Tibial nerve (tissue), 4 donors: Measurements from ENCODE around the gene ADCY4. TPM values are rescaled to one million over a fixed set of nuclear protein-coding genes. Genes with fewer than 3 reads are reported as not detected.

ENCODE experiments used
- DNase-seq, 2 donors: peaks; one replicate each; pipeline ENCODE4 v3.0.0-alpha.2; 2019; ENCODE audit warnings: low spot score in 2 of 2
- H3K27ac ChIP-seq, 4 donors: fragments of 200-600 bp; sonication (generic) in 3 of 4; one replicate each; pipeline ENCODE4 v1.5.1; 2017 to 2019; ENCODE audit warnings: mild to moderate bottlenecking in 1 of 4
- H3K27me3 ChIP-seq, 2 donors: fragments of 200-600 bp; sonication (generic) in 1 of 2; one replicate each; pipeline versions ENCODE4 v1.5.1 to v1.6.0; 2017 to 2019
- H3K36me3 ChIP-seq, 3 donors: fragments of 200-600 bp; sonication (generic); one replicate each; pipeline ENCODE4 v1.5.1; 2018 to 2019
- H3K4me1 ChIP-seq, 4 donors: fragments of 200-600 bp; sonication (generic) in 3 of 4; one replicate each; pipeline ENCODE4 v1.5.1; 2017 to 2019
- H3K4me3 ChIP-seq, 4 donors: fragments of 200-600 bp; sonication (generic) in 3 of 4; one replicate each; pipeline ENCODE4 v1.5.1; 2017 to 2019; ENCODE audit warnings: mild to moderate bottlenecking in 1 of 4, moderate library complexity in 1 of 4
- H3K9me3 ChIP-seq, 4 donors: fragments of 200-600 bp; sonication (generic) in 3 of 4; one replicate each; pipeline ENCODE4 v1.5.1; 2017 to 2019
- EP300 ChIP-seq, 2 donors: sonication (generic); formaldehyde crosslinking; IDR thresholded peaks; one replicate each; pipeline ENCODE4 v1.6.1; 2017; ENCODE audit warnings: antibody characterized with exemption in 2 of 2, mild to moderate bottlenecking in 1 of 2
- POLR2A ChIP-seq, 2 donors: fragments of 450-650 bp; IDR thresholded peaks; one replicate each; pipeline ENCODE4 v1.6.1; 2017; ENCODE audit warnings: antibody characterized with exemption in 2 of 2, mild to moderate bottlenecking in 2 of 2, moderate library complexity in 2 of 2
- WGBS, 2 donors: methylation state at CpG; one replicate each; pipeline ENCODE4 v1.1.5; 2018; 5-methylcytosine and 5-hydroxymethylcytosine counted together
- total RNA-seq, 4 donors: library from RNA; depleted of rRNA; stranded (reverse); fragments of >200 nt; gene quantifications; one replicate each; pipeline ENCODE4 v1.1.0, GENCODE V29; 2016
- TF ChIP-seq, protein P1 (sequence below), 5 experiments: fragments of 200-600 bp in 3 of 5; fragments of 450-650 bp in 2 of 5; sonication (generic) in 3 of 5; IDR thresholded peaks; one replicate each; pipeline ENCODE4 v1.5.1; 2016 to 2019; ENCODE audit warnings: antibody characterized with exemption in 5 of 5, mild to moderate bottlenecking in 3 of 5, moderate library complexity in 2 of 5

ADCY4 gene
- total RNA-seq, 4 donors from 2014 or later = 32.0 to 68.1 (median 53.2) TPM

DNA sequence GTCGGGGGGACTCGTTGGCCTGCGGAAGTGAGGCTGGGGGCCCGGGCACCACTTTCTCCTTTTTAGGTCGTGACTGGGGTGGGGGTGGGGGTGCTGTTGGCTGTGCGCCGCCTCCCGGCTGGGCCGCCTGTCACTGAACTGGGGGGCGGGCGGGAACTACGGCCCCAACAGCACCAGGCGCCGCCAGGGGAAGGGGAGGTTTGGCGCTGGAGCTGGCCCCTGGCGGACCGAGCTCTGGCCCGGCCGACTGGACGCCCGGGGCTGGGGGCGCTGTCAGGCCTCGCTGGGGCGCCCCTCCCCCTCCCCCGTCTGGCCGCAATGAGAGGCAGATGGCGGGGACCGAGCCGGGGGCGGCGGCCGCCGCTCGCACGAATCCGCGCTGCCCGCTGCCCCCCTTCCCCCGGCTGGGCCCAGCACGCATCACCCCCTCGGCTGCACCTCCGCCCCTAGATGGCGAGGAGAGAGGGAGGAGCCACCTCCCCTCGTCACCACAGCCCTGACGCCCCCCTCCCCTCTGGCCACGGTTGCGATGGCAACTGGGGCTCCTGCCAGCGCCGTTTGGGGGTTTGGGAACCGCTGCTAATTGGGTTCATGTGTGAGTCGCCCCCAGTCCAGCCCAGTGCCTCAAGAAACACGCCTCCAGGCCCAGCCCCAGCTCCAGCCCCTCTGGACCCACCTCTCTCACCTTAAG, 33.8 kb upstream of the ADCY4 start:
- H3K27me3 ChIP-seq = no peaks in the 10 kb centered on the region
- H3K36me3 ChIP-seq = peaks cover 0 to 23% (median 0%) of the 10 kb centered on the region in 3 donors
- peak; percentile 25 to 39 for DNase-seq
- no peaks in the 10 kb centered on the region for H3K9me3 ChIP-seq
- WGBS, 2 donors = 11 to 14% methylated on average over 10 to 22 of the region's 52 CpGs
- H3K4me3 ChIP-seq = peak overlapping the region; percentile 45 to 63 (median 52)
- TF ChIP-seq, protein P1, sequence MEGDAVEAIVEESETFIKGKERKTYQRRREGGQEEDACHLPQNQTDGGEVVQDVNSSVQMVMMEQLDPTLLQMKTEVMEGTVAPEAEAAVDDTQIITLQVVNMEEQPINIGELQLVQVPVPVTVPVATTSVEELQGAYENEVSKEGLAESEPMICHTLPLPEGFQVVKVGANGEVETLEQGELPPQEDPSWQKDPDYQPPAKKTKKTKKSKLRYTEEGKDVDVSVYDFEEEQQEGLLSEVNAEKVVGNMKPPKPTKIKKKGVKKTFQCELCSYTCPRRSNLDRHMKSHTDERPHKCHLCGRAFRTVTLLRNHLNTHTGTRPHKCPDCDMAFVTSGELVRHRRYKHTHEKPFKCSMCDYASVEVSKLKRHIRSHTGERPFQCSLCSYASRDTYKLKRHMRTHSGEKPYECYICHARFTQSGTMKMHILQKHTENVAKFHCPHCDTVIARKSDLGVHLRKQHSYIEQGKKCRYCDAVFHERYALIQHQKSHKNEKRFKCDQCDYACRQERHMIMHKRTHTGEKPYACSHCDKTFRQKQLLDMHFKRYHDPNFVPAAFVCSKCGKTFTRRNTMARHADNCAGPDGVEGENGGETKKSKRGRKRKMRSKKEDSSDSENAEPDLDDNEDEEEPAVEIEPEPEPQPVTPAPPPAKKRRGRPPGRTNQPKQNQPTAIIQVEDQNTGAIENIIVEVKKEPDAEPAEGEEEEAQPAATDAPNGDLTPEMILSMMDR (IDR thresholded peaks at IDR 0.05) = peak in 1 of 5 experiments; percentile 8
- TF ChIP-seq POLR2A (IDR thresholded peaks at IDR 0.05) (peak in 1 of 2 donors; percentile 45), EP300 (IDR thresholded peaks at IDR 0.05) (no peak)
- peak overlapping the region; percentile 86 to 94 (median 90) for H3K27ac ChIP-seq
- H3K4me1 ChIP-seq = peaks cover 0 to 51% (median 11%) of the 10 kb centered on the region in 4 donors

DNA sequence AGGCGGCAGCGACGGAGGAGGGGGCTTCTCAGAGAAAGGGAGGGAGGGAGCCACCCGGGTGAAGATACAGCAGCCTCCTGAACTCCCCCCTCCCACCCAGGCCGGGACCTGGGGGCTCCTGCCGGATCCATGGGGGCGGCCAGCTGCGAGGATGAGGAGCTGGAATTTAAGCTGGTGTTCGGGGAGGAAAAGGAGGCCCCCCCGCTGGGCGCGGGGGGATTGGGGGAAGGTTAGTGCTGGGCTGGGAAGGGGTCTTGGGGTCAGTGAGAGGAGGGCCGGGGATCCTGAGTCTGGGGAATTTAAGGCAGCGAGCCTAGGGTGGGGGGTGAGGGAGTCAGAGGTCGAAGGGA, 33.3 kb upstream of the ADCY4 start:
- H3K27ac ChIP-seq = peak overlapping the region; percentile 86 to 94 (median 90)
- DNase-seq = no peak
- no peaks in the 10 kb centered on the region for H3K27me3 ChIP-seq
- H3K36me3 ChIP-seq = peaks cover 0 to 17% (median 0%) of the 10 kb centered on the region in 3 donors
- H3K9me3 ChIP-seq = no peaks in the 10 kb centered on the region
- H3K4me3 ChIP-seq = peak overlapping the region; percentile 45 to 63 (median 52)
- 2 to 3% methylated on average over 14 to 15 of the region's 15 CpGs for WGBS, 2 donors
- no peak for TF ChIP-seq POLR2A (IDR thresholded peaks at IDR 0.05)
- TF ChIP-seq EP300 (IDR thresholded peaks at IDR 0.05) = no peak
- TF ChIP-seq, protein P1 (IDR thresholded peaks at IDR 0.05) = no peak
- H3K4me1 ChIP-seq = peaks cover 0 to 51% (median 11%) of the 10 kb centered on the region in 4 donors

DNA sequence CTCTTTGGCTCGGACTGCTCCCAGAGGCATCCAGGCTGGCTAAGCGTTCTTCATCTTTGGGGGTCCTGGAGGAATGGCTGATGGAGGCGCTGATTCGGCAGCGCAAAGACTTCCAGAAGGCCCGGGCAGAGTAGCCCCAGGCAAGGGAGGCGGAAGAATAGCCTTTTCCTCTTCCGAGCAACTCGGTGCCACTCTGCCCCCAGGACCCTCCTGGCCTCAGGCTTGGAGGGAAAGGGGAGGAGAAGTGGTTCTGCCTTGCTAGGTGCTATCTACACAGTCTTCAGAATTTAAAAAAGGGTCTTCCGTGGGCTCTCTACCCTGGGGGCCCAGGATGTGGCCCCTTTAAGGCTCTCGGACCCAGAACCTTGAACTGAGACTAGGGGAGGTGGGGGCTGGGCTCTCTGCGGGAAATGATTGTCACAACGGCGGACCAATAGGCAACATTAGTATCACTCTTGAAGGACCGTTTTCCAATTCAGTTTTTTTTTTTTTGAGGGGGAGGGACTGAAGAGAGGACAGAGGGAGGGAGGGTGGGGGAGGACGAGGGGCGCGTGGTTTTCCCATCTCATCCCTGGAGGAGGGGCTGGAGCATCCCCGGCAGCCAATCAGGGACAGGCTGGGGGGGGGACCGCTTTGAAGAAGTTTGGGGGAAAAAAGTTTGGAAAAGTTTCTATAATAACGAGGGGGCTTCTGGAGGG, 32.8 kb upstream of the ADCY4 start, which contains the start of gene NFATC4:
NFATC4 (plus strand) TSS at position 671 of the 698 bp plus-strand sequence. CDS start 157 bp downstream, outside the sequence.
- H3K4me1 ChIP-seq = peaks cover 0 to 51% (median 11%) of the 10 kb centered on the region in 4 donors

DNA sequence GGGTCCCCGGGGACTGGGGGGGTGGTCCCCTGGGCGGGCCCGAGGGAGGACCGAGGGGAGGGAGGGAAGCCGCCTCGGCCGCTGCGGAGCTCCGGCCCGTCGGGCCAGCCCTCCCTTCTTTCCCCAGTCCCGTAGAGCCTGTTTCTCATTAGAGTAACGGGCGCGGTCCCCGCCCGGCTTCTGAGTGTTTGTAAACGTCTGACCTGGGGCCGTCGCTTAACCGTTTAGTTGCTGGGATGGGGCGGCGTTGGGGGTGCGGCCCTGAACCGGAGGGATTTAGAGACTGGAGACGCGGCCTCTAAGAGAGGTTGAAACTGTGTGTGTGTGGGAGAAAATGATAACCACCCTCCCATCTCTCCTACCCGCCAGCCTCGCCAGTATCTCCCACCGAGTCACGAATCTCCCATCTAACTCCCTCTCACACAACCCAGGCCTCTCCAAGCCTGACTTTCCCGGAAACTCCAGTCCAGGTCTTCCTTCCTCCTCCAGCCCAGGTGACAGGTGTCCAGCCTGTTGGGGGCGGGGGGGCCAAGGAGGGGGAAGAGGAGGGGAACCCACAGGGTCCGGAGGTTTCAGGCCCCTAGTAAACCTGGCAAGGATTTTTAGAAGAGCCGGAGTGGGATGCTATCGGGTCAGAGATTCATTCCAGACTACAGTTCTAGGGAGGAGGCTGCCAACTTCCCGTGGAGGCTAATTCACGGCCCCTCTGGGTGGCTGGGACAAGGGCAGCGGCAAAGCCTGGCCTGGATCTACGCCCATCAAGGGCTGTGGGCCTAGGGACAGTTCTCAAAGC, 32.0 kb upstream of the ADCY4 start:
- TF ChIP-seq POLR2A (IDR thresholded peaks at IDR 0.05) = peak; percentile 55 to 70
- peak in 1 of 2 donors; percentile 48 for TF ChIP-seq EP300 (IDR thresholded peaks at IDR 0.05)
- TF ChIP-seq, protein P1 (IDR thresholded peaks at IDR 0.05) = no peak
- Histone ChIP-seq H3K27me3 (no peaks in the 10 kb centered on the region), H3K36me3 (peaks cover 0 to 5% (median 0%) of the 10 kb centered on the region in 3 donors), H3K9me3 (no peaks in the 10 kb centered on the region), H3K27ac (peak overlapping the region; percentile 86 to 94 (median 90)), H3K4me1 (peaks cover 0 to 51% (median 11%) of the 10 kb centered on the region in 4 donors), H3K4me3 (peak overlapping the region; percentile 45 to 63 (median 52))
- DNase-seq = peak; percentile 80 to 84
- WGBS, 2 donors = 0 to 2% methylated on average over 34 to 40 of the region's 40 CpGs

More for the DNA sequence above, 32.8 kb upstream of the ADCY4 start, which contains the start of gene NFATC4:
- TF ChIP-seq EP300 (IDR thresholded peaks at IDR 0.05) = peak in 1 of 2 donors; percentile 35
- TF ChIP-seq, protein P1 (IDR thresholded peaks at IDR 0.05) = no peak
- peak in 1 of 2 donors; percentile 18 for TF ChIP-seq POLR2A (IDR thresholded peaks at IDR 0.05)
- H3K27me3 ChIP-seq = no peaks in the 10 kb centered on the region
- DNase-seq = peak; percentile 63 to 91
- peak within 1 kb of the TSS; percentile 86 to 94 (median 90) for H3K27ac ChIP-seq
- 1 to 7% methylated on average over 18 to 21 of the region's 21 CpGs for WGBS, 2 donors
- H3K9me3 ChIP-seq = no peaks in the 10 kb centered on the region
- peaks cover 0 to 12% (median 0%) of the 10 kb centered on the region in 3 donors for H3K36me3 ChIP-seq
- peak within 1 kb of the TSS; percentile 45 to 63 (median 52) for H3K4me3 ChIP-seq
